K562 (cell line): ENCODE measurements around the gene CFAP221. TPM values are rescaled to one million over a fixed set of nuclear protein-coding genes. Genes with fewer than 3 reads are reported as not detected.

ENCODE experiments used
- ATAC-seq: fragments of 200-7000 bp; cut with Tn5 transposase; 3 replicates; pipeline ENCODE4 v1.9.1; 2020; ENCODE audit warnings: moderate library complexity
- BruUV-seq: library from RNA; stranded (reverse); fragments of 400-500 nt; replicated peaks from 2 replicates; lab custom pipeline; 2021; lab: Mats Ljungman, UMichigan
- CTCF ChIA-PET: fragments of 300-600 bp; formaldehyde crosslinking; extraction: SDS; loops from one replicate; lab custom pipeline; 2021; ENCODE audit warnings: low intra/inter-chr PET ratio; lab: Yijun Ruan, JAX
- POLR2A ChIA-PET: fragments of 300-600, 350-650 bp; sonication (Branson Sonifier 250); formaldehyde crosslinking; extraction: SDS; loops from one replicate; lab custom pipeline; 2021; ENCODE audit warnings: antibody characterized with exemption, inconsistent platforms; lab: Yijun Ruan, JAX
- DNase-seq, 4 experiments: peaks; one replicate each; pipeline versions ENCODE4 v3.0.0 to v3.0.0-alpha.2; 2011 to 2018; ENCODE audit warnings: low spot score in 3 of 4, mixed read lengths in 3 of 4; ENCODE audit errors: extremely low read depth in 1 of 4
- FAIRE-seq: peaks from 2 replicates; lab custom pipeline; 2011; peaks lifted over from hg19 to GRCh38; lab: Jason Lieb, UNC
- H2AFZ ChIP-seq: 2 replicates; pipeline ENCODE4 v1.6.0; 2011; ENCODE audit warnings: low read depth, low read length, control low read depth, inconsistent platforms
- H3K27ac ChIP-seq: fragments of 200-600 bp; 3 replicates; pipeline ENCODE4 v1.8.0; 2011; ENCODE audit warnings: low read depth, mild to moderate bottlenecking, control low read depth, inconsistent platforms, low read length, moderate library complexity, mixed read lengths; ENCODE audit errors: extremely low read depth
- H3K27me3 ChIP-seq, 2 experiments: fragments of 300-600 bp in 1 of 2; 2 replicates in 1 of 2; 3 replicates in 1 of 2; pipeline versions ENCODE4 v1.6.0 to v1.8.0; 2011; ENCODE audit warnings: inconsistent platforms in 2 of 2, low read length in 2 of 2, mild to moderate bottlenecking in 1 of 2, mixed read lengths in 1 of 2, moderate library complexity in 1 of 2; ENCODE audit not compliant: control insufficient read depth in 2 of 2, insufficient read depth in 2 of 2
- H3K36me3 ChIP-seq: fragments of 300-600 bp; 3 replicates; pipeline ENCODE4 v1.8.0; 2011; ENCODE audit warnings: mild to moderate bottlenecking, low read length, inconsistent platforms; ENCODE audit not compliant: control insufficient read depth, insufficient read depth
- H3K4me1 ChIP-seq, 2 experiments: fragments of 200-600 bp in 1 of 2; replicated peaks in 1 of 2; 2 replicates in 1 of 2; 3 replicates in 1 of 2; pipeline versions ENCODE4 v1.5.1 to v1.8.0; 2011; ENCODE audit warnings: inconsistent platforms in 2 of 2, low read length in 2 of 2, mild to moderate bottlenecking in 1 of 2, mixed read lengths in 1 of 2, moderate library complexity in 1 of 2; ENCODE audit not compliant: control insufficient read depth in 2 of 2, insufficient read depth in 2 of 2
- H3K4me2 ChIP-seq: 2 replicates; pipeline ENCODE4 v1.6.1; 2011; ENCODE audit warnings: low read length, control low read depth, inconsistent platforms, mixed read lengths; ENCODE audit not compliant: insufficient read depth
- H3K4me3 ChIP-seq: fragments of 200-600 bp; sonication (generic), shearing (Covaris generic); 2 replicates; pipeline ENCODE4 v1.5.1; 2016; ENCODE audit warnings: control low read depth, inconsistent platforms
- H3K79me2 ChIP-seq: fragments of 200-600 bp; 3 replicates; pipeline ENCODE4 v1.8.0; 2011; ENCODE audit warnings: low read length, inconsistent platforms; ENCODE audit not compliant: control insufficient read depth, insufficient read depth
- H3K9ac ChIP-seq, 2 experiments: 2 replicates each; pipeline versions ENCODE4 v1.6.0 to v1.6.1; 2011; ENCODE audit warnings: low read depth in 2 of 2, low read length in 2 of 2, control low read depth in 1 of 2, inconsistent platforms in 1 of 2, mild to moderate bottlenecking in 1 of 2, mixed read lengths in 1 of 2; ENCODE audit not compliant: insufficient read depth in 1 of 2
- H3K9me1 ChIP-seq: one replicate; pipeline ENCODE4 v1.6.0; 2011; ENCODE audit warnings: inconsistent platforms, mild to moderate bottlenecking, low read length, moderate library complexity; ENCODE audit not compliant: control insufficient read depth, insufficient read depth
- H3K9me3 ChIP-seq: replicated peaks from 2 replicates; pipeline ENCODE4 v1.5.1; 2011; ENCODE audit warnings: low read depth, low read length, inconsistent platforms; ENCODE audit not compliant: control insufficient read depth, insufficient read depth
- H4K20me1 ChIP-seq: replicated peaks from 2 replicates; pipeline ENCODE4 v1.6.1; 2011; ENCODE audit warnings: low read length, inconsistent platforms, mixed read lengths; ENCODE audit not compliant: control insufficient read depth, insufficient read depth
- BCOR ChIP-seq: fragments of 450-650 bp; IDR thresholded peaks from 2 replicates; pipeline ENCODE4 v1.6.1; 2016
- CBX2 ChIP-seq: fragments of 200-600 bp; sonication (generic); IDR thresholded peaks from one replicate; pipeline ENCODE4 v1.6.1; 2012; ENCODE audit warnings: mild to moderate bottlenecking, low read length, inconsistent platforms; ENCODE audit not compliant: insufficient read depth, poor library complexity, severe bottlenecking
- GATAD2A ChIP-seq: fragments of 450-650 bp; IDR thresholded peaks from 2 replicates; pipeline ENCODE4 v1.6.1; 2017
- GTF2E2 ChIP-seq: fragments of 200-800 bp; sonication (Bioruptor generic); IDR thresholded peaks from 2 replicates; pipeline ENCODE4 v1.6.1; 2016; ENCODE audit warnings: missing genetic modification characterization, missing compliant biosample characterization
- HNRNPLL ChIP-seq: fragments of 200-400 bp; formaldehyde crosslinking; IDR thresholded peaks from 2 replicates; pipeline ENCODE4 v1.6.1; 2017; ENCODE audit warnings: low read length, low read depth, mild to moderate bottlenecking; ENCODE audit not compliant: poor library complexity, severe bottlenecking
- JUN ChIP-seq, 2 experiments: sonication (generic) in 1 of 2; formaldehyde crosslinking in 1 of 2; IDR thresholded peaks; 2 replicates each; pipeline versions ENCODE4 v1.6.1 to v1.8.0; 2012 to 2022; ENCODE audit warnings: borderline replicate concordance in 2 of 2, mild to moderate bottlenecking in 2 of 2, improper control_type of control experiment in 1 of 2, low read depth in 1 of 2, low read length in 1 of 2, missing genetic modification reagents in 1 of 2
- LCOR ChIP-seq: sonication (generic); formaldehyde crosslinking; IDR thresholded peaks from 2 replicates; pipeline ENCODE4 v1.8.0; 2022; ENCODE audit warnings: mild to moderate bottlenecking, missing genetic modification reagents
- RBM15 ChIP-seq: fragments of 200-400 bp; formaldehyde crosslinking; IDR thresholded peaks from 2 replicates; pipeline ENCODE4 v1.6.1; 2018; ENCODE audit warnings: mild to moderate bottlenecking, low read length, moderate library complexity; ENCODE audit not compliant: insufficient read depth
- SREBF1 ChIP-seq: fragments of 150-350 bp; IDR thresholded peaks from 2 replicates; pipeline ENCODE4 v1.6.1; 2014; ENCODE audit warnings: antibody characterized with exemption, low read depth, low read length, borderline replicate concordance
- ZHX1 ChIP-seq: fragments of 150-350 bp; conservative IDR thresholded peaks from 2 replicates; pipeline ENCODE4 v1.6.1; 2014; ENCODE audit warnings: low read length
- ZNF263 ChIP-seq: sonication (generic); formaldehyde crosslinking; IDR thresholded peaks from 2 replicates; pipeline ENCODE4 v1.8.0; 2022; ENCODE audit warnings: mild to moderate bottlenecking, missing genetic modification reagents, borderline replicate concordance
- ZNF347 ChIP-seq: fragments of 450-650 bp; formaldehyde crosslinking; IDR thresholded peaks from 2 replicates; pipeline ENCODE4 v1.4.0; 2020; ENCODE audit warnings: low read depth, mild to moderate bottlenecking, moderate library complexity
- ZNF668 ChIP-seq: fragments of 250-450 bp; sonication (Bioruptor Pico); IDR thresholded peaks from 2 replicates; pipeline ENCODE4 v1.8.0; 2022; ENCODE audit warnings: mild to moderate bottlenecking, inconsistent platforms
- ZNF707 ChIP-seq: fragments of 250-450 bp; sonication (Bioruptor Pico); conservative IDR thresholded peaks from 2 replicates; pipeline ENCODE4 v1.8.0; 2022; ENCODE audit warnings: inconsistent platforms, mild to moderate bottlenecking, moderate library complexity
- WGBS: fragments of 100-300 bp; shearing (Covaris generic); methylation state at CpG from one replicate; pipeline ENCODE4 v1.1.6; 2016; ENCODE audit warnings: low coverage, mixed read lengths; ENCODE audit not compliant: insufficient coverage; ENCODE audit errors: missing lambda C conversion rate; 5-methylcytosine and 5-hydroxymethylcytosine counted together
- in situ Hi-C: fragments of 300-500 bp; cut with MboI; formaldehyde crosslinking; loops from 4 replicates; pipeline ENCODE4 v1.15.0; 2018; ENCODE audit warnings: inconsistent platforms, mixed read lengths
- intact Hi-C: fragments of 100-400 bp; cut with micrococcal nuclease; formaldehyde crosslinking; loops from 2 replicates; pipeline ENCODE4 v1.14.2; 2022
- polyA plus RNA-seq, 8 experiments: library from polyadenylated mRNA; depleted of rRNA in 4 of 8; stranded (reverse) in 5 of 8; unstranded in 3 of 8; fragments of >200 nt; fragmentation: Nextera tagmentation in 2 of 8; fragmentation: Illumina TruSeq in 1 of 8; extraction: Ambion mirVana in 2 of 8; extraction: Trizol in 1 of 8; gene quantifications; 2 replicates each; pipeline versions ENCODE4 v1.2.1 to v1.2.3, GENCODE V29; 2011 to 2014; ENCODE audit warnings: inconsistent platforms in 1 of 8, missing spikeins in 1 of 8
- total RNA-seq, 7 experiments: library from RNA; depleted of rRNA in 6 of 7; stranded (reverse); fragments of >200 nt in 6 of 7; fragmentation: Illumina TruSeq in 2 of 7; extraction: Trizol in 2 of 7; gene quantifications; 2 replicates each; pipeline versions ENCODE4 v1.2.1 to v1.2.3, GENCODE V29; 2011 to 2021; ENCODE audit warnings: low replicate concordance in 1 of 7
- TF ChIP-seq, protein P1 (sequence below): fragments of 450-650 bp; formaldehyde crosslinking; IDR thresholded peaks from 2 replicates; pipeline ENCODE4 v1.4.0; 2020; ENCODE audit warnings: mild to moderate bottlenecking, mixed read lengths
- TF ChIP-seq, protein P2 (sequence below), 2 experiments: fragments of 450-650 bp in 1 of 2; sonication (generic) in 1 of 2; formaldehyde crosslinking in 1 of 2; IDR thresholded peaks in 1 of 2; conservative IDR thresholded peaks in 1 of 2; 2 replicates each; pipeline versions ENCODE4 v1.6.1 to v1.8.1; 2016 to 2023; ENCODE audit warnings: mild to moderate bottlenecking in 2 of 2, moderate library complexity in 2 of 2, inconsistent platforms in 1 of 2, missing genetic modification reagents in 1 of 2

The CFAP221 gene
- total and polyA plus RNA-seq, 9 of the 15 experiments (the other 6 are each of a cell fraction or from before 2014, with no cell fraction given), result 0.09 to 1.4 (median 0.65) TPM

DNA sequence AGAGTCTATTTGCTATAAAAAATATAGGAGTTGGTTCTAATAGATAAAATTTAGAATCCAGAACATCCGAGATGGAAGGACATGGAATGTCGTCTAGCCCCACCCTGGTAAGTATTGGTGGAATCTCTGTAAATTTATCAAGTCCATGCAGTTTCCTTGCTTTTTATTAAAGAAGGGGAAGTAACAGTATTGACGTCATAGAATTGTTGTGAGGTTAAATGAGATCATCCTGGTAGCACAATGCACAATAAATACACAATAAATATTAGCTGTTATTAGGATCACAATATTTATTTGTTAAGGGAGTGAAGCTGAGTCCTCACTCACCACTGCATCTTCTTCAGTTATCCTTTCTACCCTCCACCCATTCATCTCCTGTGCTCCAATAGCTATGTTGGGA lies 118.0 kb downstream of the CFAP221 start (continued):
- no peak for TF ChIP-seq ZNF707 (CRISPR knock-in tag)
- TF ChIP-seq ZNF668 (CRISPR knock-in tag), result no peak
- TF ChIP-seq RBM15, result no peak
- no peak for TF ChIP-seq SREBF1
- no peak for TF ChIP-seq GTF2E2 (tag)

DNA sequence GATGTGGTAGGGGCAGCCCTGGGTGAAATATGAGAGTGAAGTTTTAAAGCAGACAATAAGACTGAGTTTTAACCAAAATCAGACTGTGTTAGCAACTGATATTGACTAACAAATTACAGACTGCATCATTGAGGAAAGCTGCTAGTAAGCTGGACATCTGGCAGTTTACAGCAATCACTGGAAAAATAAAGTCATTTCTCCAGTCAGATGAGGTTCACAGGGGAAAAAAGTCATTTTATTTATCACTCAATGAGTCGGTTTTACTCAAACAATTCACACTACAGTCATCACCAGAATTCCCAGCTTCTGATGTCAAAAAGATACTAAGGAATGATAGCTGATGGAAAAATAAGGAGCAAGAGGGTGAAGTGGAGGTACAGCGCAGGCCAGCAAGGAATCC lies 124.3 kb downstream of the CFAP221 start:
- Histone ChIP-seq H3K27me3 (peaks cover 8 to 18% of the 10 kb centered on the region in 2 experiments; a peak in 4 of 5 replicates), H3K27ac (no peak overlapping the region), H3K9me3 (no peaks in the 10 kb centered on the region), H3K9me1 (no peaks in the 10 kb centered on the region), H3K4me2 (no peak overlapping the region), H3K36me3 (no peaks in the 10 kb centered on the region), H3K4me1 (no peaks in the 10 kb centered on the region), H3K9ac (no peak overlapping the region), H4K20me1 (no peaks in the 10 kb centered on the region), H3K79me2 (no peaks in the 10 kb centered on the region), H2AFZ (no peak overlapping the region), H3K4me3 (no peak overlapping the region)
- BruUV-seq, result no TSS peak
- intact Hi-C loops, result no loop called here
- DNase-seq (no peak), ATAC-seq (no peak), FAIRE-seq (no peak)
- in situ Hi-C loops, result loop anchor here (10.0 kb wide), 1 partner anchor 264 kb away; no protein-coding TSS in a partner anchor
- 0% methylated on average over 2 of the region's 2 CpGs for WGBS
- ChIA-PET POLR2A (interaction anchor here (0.6 kb wide), 1 partner anchor 151 kb away, joined by 3 read pairs; no protein-coding TSS in a partner anchor), CTCF (no interaction called here)
- TF ChIP-seq ZNF263 (CRISPR knock-in tag) (no peak), ZHX1 (no peak), BCOR (no peak), LCOR (no peak), HNRNPLL (no peak), JUN (IDR thresholded peaks at IDR 0.05; ENCODE audit: borderline replicate concordance, low read depth, low read length) (no peak), JUN (CRISPR knock-in tag; IDR thresholded peaks at IDR 0.05; ENCODE audit: borderline replicate concordance) (no peak), GATAD2A (no peak), CBX2 (no peak), ZNF347 (CRISPR knock-in tag) (no peak)
- TF ChIP-seq, protein P1, sequence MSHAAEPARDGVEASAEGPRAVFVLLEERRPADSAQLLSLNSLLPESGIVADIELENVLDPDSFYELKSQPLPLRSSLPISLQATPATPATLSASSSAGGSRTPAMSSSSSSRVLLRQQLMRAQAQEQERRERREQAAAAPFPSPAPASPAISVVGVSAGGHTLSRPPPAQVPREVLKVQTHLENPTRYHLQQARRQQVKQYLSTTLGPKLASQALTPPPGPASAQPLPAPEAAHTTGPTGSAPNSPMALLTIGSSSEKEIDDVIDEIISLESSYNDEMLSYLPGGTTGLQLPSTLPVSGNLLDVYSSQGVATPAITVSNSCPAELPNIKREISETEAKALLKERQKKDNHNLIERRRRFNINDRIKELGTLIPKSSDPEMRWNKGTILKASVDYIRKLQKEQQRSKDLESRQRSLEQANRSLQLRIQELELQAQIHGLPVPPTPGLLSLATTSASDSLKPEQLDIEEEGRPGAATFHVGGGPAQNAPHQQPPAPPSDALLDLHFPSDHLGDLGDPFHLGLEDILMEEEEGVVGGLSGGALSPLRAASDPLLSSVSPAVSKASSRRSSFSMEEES (CRISPR knock-in tag), result no peak
- TF ChIP-seq, protein P2, sequence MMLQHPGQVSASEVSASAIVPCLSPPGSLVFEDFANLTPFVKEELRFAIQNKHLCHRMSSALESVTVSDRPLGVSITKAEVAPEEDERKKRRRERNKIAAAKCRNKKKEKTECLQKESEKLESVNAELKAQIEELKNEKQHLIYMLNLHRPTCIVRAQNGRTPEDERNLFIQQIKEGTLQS (IDR thresholded peaks at IDR 0.05), result no peak
- TF ChIP-seq, protein P2 (CRISPR knock-in tag; conservative IDR thresholded peaks at IDR 0.05), result no peak
